ENCODE measurements around the gene LMBR1L. TPM values are rescaled to one million over a fixed set of nuclear protein-coding genes. Genes with fewer than 3 reads are reported as not detected.
"Not testable (repeated sequence)": the region's sequence is repeated elsewhere in the genome, so short reads cannot be mapped to it uniquely, and the experiment has no call there.

The LMBR1L gene
- total and polyA plus RNA-seq, 2 experiments from 2014 or later: 51.3 to 52.9 TPM

DNA sequence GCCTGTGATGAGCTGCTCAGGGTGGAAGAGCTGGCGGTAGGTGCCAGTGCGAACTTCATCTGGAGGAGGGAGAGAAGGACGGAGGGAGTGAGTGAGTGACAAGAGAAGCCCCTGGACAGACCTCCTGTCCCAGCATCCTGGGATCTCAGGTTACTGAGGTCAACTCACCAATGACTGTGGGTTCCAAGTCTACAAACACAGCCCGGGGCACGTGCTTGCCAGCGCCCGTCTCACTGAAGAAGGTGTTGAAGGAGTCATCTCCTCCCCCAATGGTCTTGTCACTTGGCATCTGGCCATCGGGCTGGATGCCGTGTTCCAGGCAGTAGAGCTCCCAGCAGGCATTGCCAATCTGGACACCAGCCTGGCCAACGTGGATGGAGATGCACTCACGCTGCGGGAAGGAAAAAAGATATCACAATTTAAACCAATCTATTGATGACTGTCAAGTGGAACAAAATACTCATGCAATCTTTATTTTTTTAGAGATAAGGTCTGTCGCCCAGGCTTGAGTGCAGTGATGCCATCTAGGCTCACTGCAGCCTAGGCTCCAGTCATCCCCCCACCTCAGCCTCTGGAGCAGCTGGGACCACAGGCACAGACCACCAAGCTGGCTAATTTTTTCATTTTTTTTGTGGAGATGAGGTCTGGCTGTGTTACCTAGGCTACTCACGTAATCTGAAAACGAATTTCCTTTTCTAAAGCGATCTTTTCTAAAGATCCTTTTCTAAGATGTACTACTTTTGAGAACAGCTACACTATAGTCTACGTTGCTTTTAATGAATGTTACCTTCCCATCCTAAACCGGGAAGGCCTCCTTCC, 18.9 kb upstream of the LMBR1L start:
- no peaks in the 10 kb centered on the region for H3K27me3 ChIP-seq
- H3K27ac ChIP-seq: peak overlapping the region; percentile 96
- peaks cover 26% of the 10 kb centered on the region for H3K36me3 ChIP-seq
- TF ChIP-seq, protein P1, sequence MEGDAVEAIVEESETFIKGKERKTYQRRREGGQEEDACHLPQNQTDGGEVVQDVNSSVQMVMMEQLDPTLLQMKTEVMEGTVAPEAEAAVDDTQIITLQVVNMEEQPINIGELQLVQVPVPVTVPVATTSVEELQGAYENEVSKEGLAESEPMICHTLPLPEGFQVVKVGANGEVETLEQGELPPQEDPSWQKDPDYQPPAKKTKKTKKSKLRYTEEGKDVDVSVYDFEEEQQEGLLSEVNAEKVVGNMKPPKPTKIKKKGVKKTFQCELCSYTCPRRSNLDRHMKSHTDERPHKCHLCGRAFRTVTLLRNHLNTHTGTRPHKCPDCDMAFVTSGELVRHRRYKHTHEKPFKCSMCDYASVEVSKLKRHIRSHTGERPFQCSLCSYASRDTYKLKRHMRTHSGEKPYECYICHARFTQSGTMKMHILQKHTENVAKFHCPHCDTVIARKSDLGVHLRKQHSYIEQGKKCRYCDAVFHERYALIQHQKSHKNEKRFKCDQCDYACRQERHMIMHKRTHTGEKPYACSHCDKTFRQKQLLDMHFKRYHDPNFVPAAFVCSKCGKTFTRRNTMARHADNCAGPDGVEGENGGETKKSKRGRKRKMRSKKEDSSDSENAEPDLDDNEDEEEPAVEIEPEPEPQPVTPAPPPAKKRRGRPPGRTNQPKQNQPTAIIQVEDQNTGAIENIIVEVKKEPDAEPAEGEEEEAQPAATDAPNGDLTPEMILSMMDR (IDR thresholded peaks at IDR 0.05; ENCODE audit: low read depth, low read length): no peak
- peak overlapping the region; percentile 95 for H3K4me3 ChIP-seq
- peaks cover 25% of the 10 kb centered on the region for H3K4me1 ChIP-seq (ENCODE audit: low read depth)
- no peak for DNase-seq (ENCODE audit: low read depth in 1 of 2, low spot score in 1 of 2)
- no peaks in the 10 kb centered on the region for H3K9me3 ChIP-seq (ENCODE audit: low read depth)

DNA sequence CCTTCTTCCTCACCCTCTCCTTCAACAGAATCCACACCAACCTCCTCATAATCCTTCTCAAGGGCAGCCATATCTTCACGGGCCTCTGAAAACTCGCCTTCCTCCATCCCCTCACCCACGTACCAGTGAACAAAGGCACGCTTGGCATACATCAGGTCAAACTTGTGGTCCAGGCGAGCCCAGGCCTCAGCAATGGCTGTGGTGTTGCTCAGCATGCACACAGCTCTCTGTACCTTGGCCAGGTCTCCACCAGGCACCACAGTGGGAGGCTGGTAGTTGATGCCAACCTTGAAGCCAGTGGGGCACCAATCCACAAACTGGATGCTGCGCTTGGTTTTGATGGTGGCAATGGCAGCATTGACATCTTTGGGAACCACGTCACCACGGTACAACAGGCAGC, 17.3 kb upstream of the LMBR1L start:
- Histone ChIP-seq H3K4me1 (ENCODE audit: low read depth) (peaks cover 18% of the 10 kb centered on the region), H3K36me3 (peaks cover 26% of the 10 kb centered on the region)
- H3K9me3 ChIP-seq (ENCODE audit: low read depth); H3K27ac ChIP-seq; H3K4me3 ChIP-seq; DNase-seq (ENCODE audit: low read depth in 1 of 2, low spot score in 1 of 2); H3K27me3 ChIP-seq: not testable (repeated sequence)

DNA sequence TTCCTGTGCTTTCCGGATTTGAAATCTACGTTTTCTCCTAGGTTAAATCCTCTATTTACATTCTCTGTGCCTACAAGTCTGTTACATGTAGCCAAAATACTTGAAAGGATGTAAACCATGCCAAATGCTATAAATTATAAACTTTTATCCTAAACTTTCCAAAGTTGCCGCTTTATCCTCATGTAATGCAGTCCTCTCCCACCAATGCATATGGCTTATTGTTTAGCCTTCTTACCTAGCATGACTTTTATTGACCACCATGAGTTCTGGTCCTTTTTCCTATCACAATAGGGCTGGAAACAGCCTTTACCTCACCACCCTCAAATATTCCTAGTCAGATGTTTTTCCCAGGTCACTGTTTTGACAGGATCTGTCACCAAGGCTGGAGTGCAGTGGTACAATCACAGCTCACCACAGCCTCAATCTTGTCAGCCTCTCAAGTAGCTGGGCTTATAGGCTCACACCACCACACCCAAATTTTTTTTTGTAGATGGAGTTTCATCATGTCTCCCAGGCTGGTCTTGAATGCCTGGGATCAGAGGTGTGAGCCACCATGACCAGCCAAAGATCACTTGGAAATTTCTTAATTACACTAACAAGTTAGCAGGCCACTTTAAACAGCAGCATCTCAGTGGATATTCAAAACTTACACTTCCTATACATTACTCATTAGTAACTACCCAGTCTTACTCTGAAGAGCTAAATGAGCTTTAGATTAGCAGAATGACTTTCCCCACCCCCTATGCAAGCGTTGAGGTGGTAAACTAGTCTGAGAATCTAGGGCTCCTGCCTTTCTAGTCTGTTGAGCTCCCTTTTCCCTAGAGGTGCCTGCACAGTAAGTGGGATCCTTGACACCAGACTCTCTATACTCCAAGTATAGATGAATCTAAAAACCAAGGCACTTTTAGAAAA, 16.5 kb upstream of the LMBR1L start:
- H3K36me3 ChIP-seq: peaks cover 26% of the 10 kb centered on the region
- peaks cover 12% of the 10 kb centered on the region for H3K4me1 ChIP-seq (ENCODE audit: low read depth)
- TF ChIP-seq, protein P1 (IDR thresholded peaks at IDR 0.05; ENCODE audit: low read depth, low read length): no peak
- H3K27me3 ChIP-seq: no peaks in the 10 kb centered on the region
- no peak for DNase-seq (ENCODE audit: low read depth in 1 of 2, low spot score in 1 of 2)
- no peak overlapping the region for H3K4me3 ChIP-seq
- no peaks in the 10 kb centered on the region for H3K9me3 ChIP-seq (ENCODE audit: low read depth)
- peak overlapping the region; percentile 48 for H3K27ac ChIP-seq

DNA sequence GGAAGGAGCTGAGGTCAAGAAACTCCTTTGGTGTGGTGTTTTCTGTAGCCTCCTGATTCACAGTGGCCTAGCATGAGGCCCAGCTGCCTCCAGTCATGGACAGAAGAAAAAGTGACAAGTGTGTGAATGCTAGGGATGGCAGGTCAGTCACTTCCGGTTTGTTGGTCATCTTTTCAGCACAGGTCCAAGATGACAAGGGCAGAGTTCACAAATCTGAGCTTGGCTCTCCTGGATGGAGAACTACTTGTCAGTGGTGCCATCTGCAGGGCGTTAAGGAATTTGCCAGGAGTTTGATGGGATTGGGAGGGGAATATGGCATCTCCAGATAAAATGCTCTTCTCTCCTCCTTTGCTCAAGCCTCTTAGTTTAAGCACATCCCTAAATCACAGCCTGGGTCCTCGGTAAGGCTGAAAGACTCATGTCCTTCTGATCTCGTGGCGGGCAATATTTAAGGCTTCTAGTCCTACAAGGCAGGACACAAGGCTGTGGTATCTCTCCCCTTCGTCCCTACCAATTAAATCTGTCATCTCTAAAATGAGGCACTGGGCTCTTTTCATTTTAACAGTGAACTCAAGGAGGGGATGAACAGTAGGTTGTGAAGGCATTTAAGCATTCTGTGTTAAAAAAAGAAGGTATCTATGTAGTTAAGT, 10.5 kb upstream of the LMBR1L start:
- Histone ChIP-seq H3K27me3 (no peaks in the 10 kb centered on the region), H3K4me3 (no peak overlapping the region), H3K27ac (no peak overlapping the region), H3K9me3 (ENCODE audit: low read depth) (no peaks in the 10 kb centered on the region), H3K4me1 (ENCODE audit: low read depth) (no peaks in the 10 kb centered on the region), H3K36me3 (no peaks in the 10 kb centered on the region)
- peak; percentile 65 to 78 for DNase-seq (ENCODE audit: low read depth in 1 of 2, low spot score in 1 of 2)
- TF ChIP-seq, protein P1 (IDR thresholded peaks at IDR 0.05; ENCODE audit: low read depth, low read length): peak; percentile 75

DNA sequence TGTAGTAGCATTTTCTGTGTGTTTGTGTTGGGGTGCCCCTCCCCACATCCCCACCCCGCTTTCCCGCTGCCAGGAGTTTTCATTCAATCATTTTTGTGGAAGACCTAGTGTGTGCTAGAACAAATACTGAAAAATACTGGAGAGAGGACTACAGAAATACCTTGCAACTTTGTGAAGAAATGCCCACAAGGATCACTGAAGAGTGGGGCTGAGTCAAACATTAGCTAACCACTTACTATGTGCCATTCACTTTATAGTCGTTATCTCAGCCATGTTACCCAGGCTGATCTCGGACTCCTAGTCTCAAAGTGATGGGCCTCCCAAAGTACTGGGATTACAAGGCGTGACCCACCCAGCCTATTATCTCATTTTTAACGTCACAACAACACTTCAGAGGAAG, 559 bp upstream of the LMBR1L start:
- Histone ChIP-seq H3K4me1 (ENCODE audit: low read depth) (peaks cover 10% of the 10 kb centered on the region), H3K4me3 (peak overlapping the region; percentile 73), H3K9me3 (ENCODE audit: low read depth) (no peaks in the 10 kb centered on the region), H3K36me3 (no peaks in the 10 kb centered on the region), H3K27me3 (no peaks in the 10 kb centered on the region), H3K27ac (peak overlapping the region; percentile 61)
- no peak for DNase-seq (ENCODE audit: low read depth in 1 of 2, low spot score in 1 of 2)
- TF ChIP-seq, protein P1 (IDR thresholded peaks at IDR 0.05; ENCODE audit: low read depth, low read length): no peak
